Retinal pigment epithelial cell (primary cell): Measurements from ENCODE around the gene TOMT.

ENCODE experiments used
- DNase-seq: peaks from one replicate; pipeline ENCODE4 v3.0.0-alpha.2; 2010; ENCODE audit warnings: low read depth
- H3K4me3 ChIP-seq: 2 replicates; pipeline ENCODE4 v1.5.1; 2011; ENCODE audit warnings: mild to moderate bottlenecking, low read length, control low read depth, moderate library complexity
- TF ChIP-seq, protein P1 (sequence below): conservative IDR thresholded peaks from 2 replicates; pipeline ENCODE4 v1.5.1; 2011; ENCODE audit warnings: low read depth, low read length, control low read depth, inconsistent platforms

The TOMT gene

DNA sequence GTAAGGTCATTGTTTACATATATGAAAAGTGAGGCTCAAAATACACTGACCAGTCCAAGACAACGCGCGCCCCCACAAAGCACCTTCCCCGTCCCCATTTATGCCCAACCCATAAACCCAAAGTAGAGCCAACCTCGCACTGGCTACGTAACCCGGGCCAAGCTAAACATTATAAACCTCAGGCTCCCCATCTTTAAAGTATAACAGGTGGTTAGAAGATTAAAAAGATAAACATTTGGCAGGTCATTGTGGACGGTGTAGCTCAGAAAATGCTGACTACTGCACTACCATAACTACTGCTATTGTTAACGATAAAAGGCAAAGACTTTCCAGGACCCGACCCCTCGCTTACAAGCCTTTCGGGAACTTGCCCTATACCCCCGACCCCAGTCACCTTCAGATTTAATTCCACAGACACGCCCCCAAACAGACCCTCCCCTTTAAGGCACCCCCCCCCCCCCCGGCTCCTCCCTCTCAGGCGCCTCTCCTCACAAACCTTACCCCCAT, 25.9 kb upstream of the TOMT start:
- TF ChIP-seq, protein P1, sequence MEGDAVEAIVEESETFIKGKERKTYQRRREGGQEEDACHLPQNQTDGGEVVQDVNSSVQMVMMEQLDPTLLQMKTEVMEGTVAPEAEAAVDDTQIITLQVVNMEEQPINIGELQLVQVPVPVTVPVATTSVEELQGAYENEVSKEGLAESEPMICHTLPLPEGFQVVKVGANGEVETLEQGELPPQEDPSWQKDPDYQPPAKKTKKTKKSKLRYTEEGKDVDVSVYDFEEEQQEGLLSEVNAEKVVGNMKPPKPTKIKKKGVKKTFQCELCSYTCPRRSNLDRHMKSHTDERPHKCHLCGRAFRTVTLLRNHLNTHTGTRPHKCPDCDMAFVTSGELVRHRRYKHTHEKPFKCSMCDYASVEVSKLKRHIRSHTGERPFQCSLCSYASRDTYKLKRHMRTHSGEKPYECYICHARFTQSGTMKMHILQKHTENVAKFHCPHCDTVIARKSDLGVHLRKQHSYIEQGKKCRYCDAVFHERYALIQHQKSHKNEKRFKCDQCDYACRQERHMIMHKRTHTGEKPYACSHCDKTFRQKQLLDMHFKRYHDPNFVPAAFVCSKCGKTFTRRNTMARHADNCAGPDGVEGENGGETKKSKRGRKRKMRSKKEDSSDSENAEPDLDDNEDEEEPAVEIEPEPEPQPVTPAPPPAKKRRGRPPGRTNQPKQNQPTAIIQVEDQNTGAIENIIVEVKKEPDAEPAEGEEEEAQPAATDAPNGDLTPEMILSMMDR = no peak
- no peak for DNase-seq
- peak overlapping the region; percentile 69 for H3K4me3 ChIP-seq

DNA sequence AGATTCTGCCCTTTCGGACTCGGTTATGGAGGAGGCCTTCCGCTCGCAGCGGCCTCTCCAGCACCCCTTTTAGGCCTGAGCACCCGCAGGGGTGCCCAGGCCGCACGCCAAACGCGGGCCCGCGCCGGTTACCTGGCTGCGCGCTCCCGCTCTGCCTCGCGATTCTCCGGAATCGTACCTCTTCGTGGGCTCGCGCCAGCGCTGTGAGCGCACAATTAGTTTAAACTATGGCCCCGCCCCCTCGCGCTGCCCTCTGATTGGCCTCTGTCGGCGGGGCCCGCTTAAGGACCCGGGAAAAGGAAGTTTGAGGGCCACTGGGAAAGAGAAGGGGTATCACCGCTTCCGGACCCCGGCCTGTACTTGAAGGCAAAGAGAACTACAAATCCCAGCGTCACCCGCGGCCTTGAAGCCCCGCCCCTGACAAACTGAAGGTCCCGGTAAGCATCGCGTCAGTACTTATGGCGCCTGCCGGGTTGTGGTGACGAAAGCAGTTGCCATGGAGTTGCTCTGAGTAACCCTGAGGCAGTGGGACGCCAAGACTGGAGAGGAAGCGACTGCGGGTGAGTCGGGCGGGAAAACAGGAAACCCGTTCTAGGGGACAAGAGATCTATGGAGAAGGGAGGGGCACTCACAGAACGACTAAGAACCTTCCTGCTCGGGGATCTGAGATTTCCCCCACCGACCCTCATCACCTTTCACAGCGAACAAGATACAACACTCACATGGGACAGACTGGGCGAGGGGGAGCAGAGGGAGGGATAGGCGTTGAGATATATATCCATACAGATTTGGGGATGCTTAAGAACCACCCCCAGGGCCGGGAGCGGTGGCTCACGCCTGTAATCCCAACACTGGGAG, 25.2 kb upstream of the TOMT start, which contains the start of the genes LRRC51 and NUMA1:
LRRC51 (plus strand) TSS at position 525 of the 858 bp plus-strand sequence. CDS start 8,234 bp downstream, outside the sequence.
NUMA1 (minus strand) TSS at position 217 of the 858 bp plus-strand sequence. CDS start 44,599 bp downstream, outside the sequence.
- DNase-seq = peak; percentile 100
- H3K4me3 ChIP-seq = peak within 1 kb of the TSS; percentile 69
- TF ChIP-seq, protein P1 = no peak

DNA sequence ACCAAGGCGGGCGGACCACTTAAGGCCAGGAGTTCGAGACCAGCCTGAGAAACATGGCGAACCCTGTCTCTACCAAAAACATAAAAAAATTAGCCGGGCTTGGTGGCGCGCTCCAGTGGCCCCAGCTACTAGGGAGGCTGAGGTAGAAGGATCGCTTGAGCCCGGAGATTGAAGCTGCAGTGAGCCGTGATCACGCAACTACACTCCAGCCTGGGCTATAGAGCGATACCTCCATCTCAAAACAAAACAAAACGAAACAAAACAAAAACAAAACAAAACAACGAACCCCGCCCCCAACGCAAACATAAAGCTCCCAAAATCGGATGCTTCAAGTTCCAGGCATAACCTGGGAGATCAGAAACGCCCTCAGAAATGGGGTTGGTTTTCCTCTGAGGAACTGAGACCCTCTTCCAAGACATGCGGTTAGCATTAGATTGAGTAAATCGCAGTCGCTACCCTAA, 24.5 kb upstream of the TOMT start:
- TF ChIP-seq, protein P1 = no peak
- H3K4me3 ChIP-seq = peak overlapping the region; percentile 69
- no peak for DNase-seq

DNA sequence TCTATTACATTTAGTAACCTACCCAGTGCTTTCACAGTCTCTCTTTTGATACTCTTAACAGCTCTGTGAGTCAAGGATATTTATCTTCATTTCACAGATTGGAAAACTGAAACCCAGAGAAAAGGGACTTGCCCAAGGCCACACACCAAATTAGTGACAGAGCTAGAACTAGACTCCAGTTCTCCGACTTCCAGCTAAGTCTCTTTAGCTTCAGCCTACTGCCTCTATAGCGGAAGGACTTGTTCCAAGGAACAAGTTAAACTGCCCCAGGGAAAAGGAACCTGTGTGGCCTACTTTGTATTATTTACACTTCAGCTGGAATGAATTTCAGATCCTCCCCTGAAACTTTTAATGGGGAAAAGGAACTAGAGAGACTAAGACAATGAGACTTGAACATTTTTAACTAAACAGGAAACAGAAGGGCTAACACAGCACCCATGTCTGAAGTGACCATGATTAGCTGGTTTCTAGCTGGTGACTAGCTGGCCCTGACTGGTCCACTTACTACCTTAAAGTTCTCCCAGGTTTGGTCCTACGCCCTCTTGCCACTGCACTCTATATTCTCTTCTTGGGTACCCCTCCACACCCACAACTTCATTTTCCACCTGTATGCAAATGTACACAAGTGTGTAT, 23.8 kb upstream of the TOMT start:
- TF ChIP-seq, protein P1 = no peak
- H3K4me3 ChIP-seq = no peak overlapping the region
- no peak for DNase-seq

DNA sequence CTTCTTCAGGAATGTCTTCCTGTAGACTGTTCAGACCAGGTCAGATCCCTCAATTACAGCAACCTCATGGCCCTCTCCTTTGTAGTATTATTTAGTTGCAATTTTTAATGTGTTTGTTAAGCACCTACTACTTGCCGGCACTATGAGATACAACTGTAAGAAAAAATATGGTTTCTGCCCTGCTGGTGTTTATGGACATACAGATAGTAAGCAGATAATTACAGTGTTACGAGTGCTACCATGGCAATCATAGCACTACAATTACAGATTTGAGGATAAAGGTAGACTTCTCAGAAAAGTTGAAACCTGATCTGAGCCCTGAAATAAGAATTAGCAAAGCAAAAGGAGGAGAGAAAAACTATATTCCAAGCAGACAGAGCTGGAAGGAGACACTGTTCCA, 22.3 kb upstream of the TOMT start:
- no peak for DNase-seq
- no peak overlapping the region for H3K4me3 ChIP-seq
- TF ChIP-seq, protein P1 = no peak

DNA sequence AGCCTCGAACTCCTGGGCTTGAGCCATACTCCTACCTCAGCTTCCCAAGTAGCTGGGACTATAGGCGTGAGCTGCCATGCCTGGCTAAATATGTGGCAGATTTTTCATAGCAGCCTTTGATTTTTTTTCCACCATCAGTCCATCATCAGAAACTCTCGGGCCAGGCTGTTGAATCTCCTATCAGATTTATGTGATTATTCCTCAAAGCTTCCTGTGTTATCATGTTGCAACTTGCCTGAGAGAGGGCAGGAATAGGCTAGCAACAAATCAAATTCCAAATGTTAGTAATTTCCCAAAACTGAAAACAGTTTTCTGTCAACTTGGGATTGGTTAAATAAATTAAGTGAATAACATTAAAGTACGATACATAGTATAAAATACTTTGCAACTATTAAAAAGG, 21.6 kb upstream of the TOMT start:
- DNase-seq = no peak
- H3K4me3 ChIP-seq = no peak overlapping the region
- TF ChIP-seq, protein P1 = no peak
